DND-41 (cell line): Measurements from ENCODE around the gene TMEM208.

Source experiments
- ATAC-seq: fragments of 200-7000 bp; cut with Tn5 transposase; 3 replicates; pipeline ENCODE4 v1.9.1; 2021; ENCODE audit warnings: low read depth; ENCODE audit not compliant: insufficient read depth
- DNase-seq: peaks from one replicate; pipeline ENCODE4 v3.0.0-alpha.2; 2020
- H2AFZ ChIP-seq: 2 replicates; pipeline ENCODE4 v1.6.0; 2012; ENCODE audit warnings: low read depth, low read length
- H3K27ac ChIP-seq: 2 replicates; pipeline ENCODE4 v1.5.1; 2012; ENCODE audit warnings: low read length, inconsistent platforms
- H3K27me3 ChIP-seq: fragments of 200-600 bp; sonication (generic); 2 replicates; pipeline ENCODE4 v1.6.0; 2012; ENCODE audit warnings: low read length, mild to moderate bottlenecking, inconsistent platforms; ENCODE audit not compliant: insufficient read depth, poor library complexity
- H3K36me3 ChIP-seq: 2 replicates; pipeline ENCODE4 v1.5.1; 2012; ENCODE audit warnings: low read length, inconsistent platforms; ENCODE audit not compliant: insufficient read depth
- H3K4me1 ChIP-seq: 2 replicates; pipeline ENCODE4 v1.5.1; 2012; ENCODE audit warnings: mild to moderate bottlenecking, low read length; ENCODE audit not compliant: insufficient read depth
- H3K4me2 ChIP-seq: 2 replicates; pipeline ENCODE4 v1.6.0; 2012; ENCODE audit warnings: mild to moderate bottlenecking, moderate library complexity, low read length, inconsistent platforms; ENCODE audit not compliant: insufficient read depth
- H3K4me3 ChIP-seq, 2 experiments: fragments of 200-600 bp in 1 of 2; shearing (Covaris generic) in 1 of 2; 2 replicates each; pipeline ENCODE4 v1.5.1; 2012 to 2016; ENCODE audit warnings: inconsistent platforms in 2 of 2, low read length in 2 of 2, mild to moderate bottlenecking in 2 of 2, low read depth in 1 of 2, moderate library complexity in 1 of 2
- H3K79me2 ChIP-seq: 2 replicates; pipeline ENCODE4 v1.6.0; 2012; ENCODE audit warnings: low read length, inconsistent platforms; ENCODE audit not compliant: insufficient read depth
- H3K9ac ChIP-seq: 2 replicates; pipeline ENCODE4 v1.6.0; 2012; ENCODE audit warnings: low read depth, mild to moderate bottlenecking, inconsistent platforms, low read length, moderate library complexity
- H3K9me3 ChIP-seq: 2 replicates; pipeline ENCODE4 v1.5.1; 2012; ENCODE audit warnings: low read length, moderate library complexity, mild to moderate bottlenecking, inconsistent platforms; ENCODE audit not compliant: insufficient read depth, severe bottlenecking
- H4K20me1 ChIP-seq: 2 replicates; pipeline ENCODE4 v1.6.0; 2012; ENCODE audit warnings: low read length; ENCODE audit not compliant: insufficient read depth
- EZH2 ChIP-seq: IDR thresholded peaks from 3 replicates; pipeline ENCODE4 v1.6.1; 2012; ENCODE audit warnings: borderline replicate concordance, low read depth, mild to moderate bottlenecking, moderate library complexity, low read length, inconsistent platforms; ENCODE audit not compliant: severe bottlenecking
- TF ChIP-seq, protein P1 (sequence below): IDR thresholded peaks from 2 replicates; pipeline ENCODE4 v1.5.1; 2012; ENCODE audit warnings: borderline replicate concordance, low read length, moderate library complexity, mild to moderate bottlenecking; ENCODE audit not compliant: poor library complexity, severe bottlenecking; ENCODE audit errors: extremely low read depth

Gene TMEM208

DNA sequence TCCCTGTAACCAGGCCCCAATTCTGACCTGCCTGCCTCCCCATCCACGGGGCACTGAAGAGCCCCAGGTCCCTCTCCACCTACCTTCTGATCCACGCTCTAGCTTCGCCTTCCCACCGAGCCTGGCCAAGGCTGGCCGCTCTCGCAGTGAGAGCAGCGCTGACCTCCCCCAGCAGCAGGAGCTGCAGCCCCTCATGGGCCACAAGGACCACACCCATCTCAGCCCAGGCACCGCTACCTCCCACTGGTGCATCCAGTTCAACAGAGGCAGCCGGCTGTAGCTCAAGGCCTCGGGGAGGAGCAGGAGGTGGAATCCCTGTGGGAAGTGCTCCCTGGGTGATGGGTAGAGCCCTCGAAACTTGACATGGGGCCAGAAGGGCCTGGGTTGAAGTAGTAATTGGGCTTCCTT, 44.0 kb downstream of the TMEM208 start:
- no peak overlapping the region for H2AFZ ChIP-seq
- H3K4me2 ChIP-seq, result no peak overlapping the region
- ATAC-seq, result no peak
- H3K9ac ChIP-seq, result no peak overlapping the region
- H4K20me1 ChIP-seq, result no peaks in the 10 kb centered on the region
- no peaks in the 10 kb centered on the region for H3K9me3 ChIP-seq
- no peak overlapping the region for H3K27ac ChIP-seq
- TF ChIP-seq EZH2, result no peak
- no peaks in the 10 kb centered on the region for H3K4me1 ChIP-seq
- no peak overlapping the region for H3K4me3 ChIP-seq
- no peaks in the 10 kb centered on the region for H3K36me3 ChIP-seq
- no peak for DNase-seq
- H3K27me3 ChIP-seq, result peaks cover 3% of the 10 kb centered on the region
- H3K79me2 ChIP-seq, result no peaks in the 10 kb centered on the region

DNA sequence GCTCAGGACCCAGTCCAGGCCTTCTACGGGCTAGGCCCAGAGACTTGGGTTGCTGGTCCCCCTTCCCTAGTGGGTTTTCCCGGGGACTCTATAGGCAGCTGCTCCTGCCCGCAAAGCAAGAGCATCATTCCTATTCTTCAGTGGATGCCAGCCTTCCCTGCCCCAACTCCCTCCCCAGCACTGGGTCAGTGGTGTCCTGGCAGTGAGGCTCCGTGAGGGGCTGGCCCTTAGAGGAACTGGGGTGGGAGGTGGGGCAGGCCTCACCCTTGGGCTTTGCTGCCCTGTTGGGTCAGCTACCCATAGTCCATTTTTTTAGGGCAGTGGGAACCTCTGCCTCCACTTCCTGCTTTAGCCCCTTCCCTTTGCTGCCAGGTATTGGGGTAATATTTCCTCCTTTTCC, 44.5 kb downstream of the TMEM208 start:
- H3K27me3 ChIP-seq, result no peaks in the 10 kb centered on the region
- no peak overlapping the region for H3K4me2 ChIP-seq
- no peaks in the 10 kb centered on the region for H3K9me3 ChIP-seq
- no peak overlapping the region for H2AFZ ChIP-seq
- TF ChIP-seq, protein P1, sequence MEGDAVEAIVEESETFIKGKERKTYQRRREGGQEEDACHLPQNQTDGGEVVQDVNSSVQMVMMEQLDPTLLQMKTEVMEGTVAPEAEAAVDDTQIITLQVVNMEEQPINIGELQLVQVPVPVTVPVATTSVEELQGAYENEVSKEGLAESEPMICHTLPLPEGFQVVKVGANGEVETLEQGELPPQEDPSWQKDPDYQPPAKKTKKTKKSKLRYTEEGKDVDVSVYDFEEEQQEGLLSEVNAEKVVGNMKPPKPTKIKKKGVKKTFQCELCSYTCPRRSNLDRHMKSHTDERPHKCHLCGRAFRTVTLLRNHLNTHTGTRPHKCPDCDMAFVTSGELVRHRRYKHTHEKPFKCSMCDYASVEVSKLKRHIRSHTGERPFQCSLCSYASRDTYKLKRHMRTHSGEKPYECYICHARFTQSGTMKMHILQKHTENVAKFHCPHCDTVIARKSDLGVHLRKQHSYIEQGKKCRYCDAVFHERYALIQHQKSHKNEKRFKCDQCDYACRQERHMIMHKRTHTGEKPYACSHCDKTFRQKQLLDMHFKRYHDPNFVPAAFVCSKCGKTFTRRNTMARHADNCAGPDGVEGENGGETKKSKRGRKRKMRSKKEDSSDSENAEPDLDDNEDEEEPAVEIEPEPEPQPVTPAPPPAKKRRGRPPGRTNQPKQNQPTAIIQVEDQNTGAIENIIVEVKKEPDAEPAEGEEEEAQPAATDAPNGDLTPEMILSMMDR, result no peak
- no peak for TF ChIP-seq EZH2
- DNase-seq (no peak), ATAC-seq (no peak)
- no peaks in the 10 kb centered on the region for H3K79me2 ChIP-seq
- H3K9ac ChIP-seq, result no peak overlapping the region
- H3K36me3 ChIP-seq, result no peaks in the 10 kb centered on the region
- H4K20me1 ChIP-seq, result no peaks in the 10 kb centered on the region
- no peak overlapping the region for H3K4me3 ChIP-seq
- H3K4me1 ChIP-seq, result no peaks in the 10 kb centered on the region
- H3K27ac ChIP-seq, result no peak overlapping the region

DNA sequence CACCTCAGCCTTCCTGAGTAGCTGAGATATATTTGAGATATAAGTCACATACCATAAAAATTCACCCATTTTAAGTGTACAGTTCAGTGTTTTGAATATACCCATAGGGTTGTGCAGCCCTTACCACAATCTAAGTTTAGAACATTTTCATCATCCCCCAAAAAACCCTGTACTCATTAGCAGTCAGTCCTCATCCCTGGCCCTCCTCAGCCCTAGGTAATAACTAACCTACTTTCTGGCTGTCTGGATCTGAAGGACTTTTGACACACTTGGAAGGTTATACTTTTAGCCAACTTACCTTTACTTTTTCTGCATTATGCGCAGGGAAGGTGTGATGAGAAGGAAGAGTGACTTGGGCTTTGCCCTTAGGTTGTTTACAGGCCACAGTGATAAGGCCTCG, 48.4 kb downstream of the TMEM208 start:
- H3K27me3 ChIP-seq, result no peaks in the 10 kb centered on the region
- no peak for TF ChIP-seq EZH2
- TF ChIP-seq, protein P1, result no peak
- no peak overlapping the region for H3K4me3 ChIP-seq
- H3K9me3 ChIP-seq, result no peaks in the 10 kb centered on the region
- no peaks in the 10 kb centered on the region for H3K36me3 ChIP-seq
- no peak overlapping the region for H2AFZ ChIP-seq
- H3K4me2 ChIP-seq, result no peak overlapping the region
- no peak overlapping the region for H3K27ac ChIP-seq
- DNase-seq (no peak), ATAC-seq (no peak)
- no peak overlapping the region for H3K9ac ChIP-seq
- H3K4me1 ChIP-seq, result no peaks in the 10 kb centered on the region
- H3K79me2 ChIP-seq, result no peaks in the 10 kb centered on the region
- no peaks in the 10 kb centered on the region for H4K20me1 ChIP-seq

DNA sequence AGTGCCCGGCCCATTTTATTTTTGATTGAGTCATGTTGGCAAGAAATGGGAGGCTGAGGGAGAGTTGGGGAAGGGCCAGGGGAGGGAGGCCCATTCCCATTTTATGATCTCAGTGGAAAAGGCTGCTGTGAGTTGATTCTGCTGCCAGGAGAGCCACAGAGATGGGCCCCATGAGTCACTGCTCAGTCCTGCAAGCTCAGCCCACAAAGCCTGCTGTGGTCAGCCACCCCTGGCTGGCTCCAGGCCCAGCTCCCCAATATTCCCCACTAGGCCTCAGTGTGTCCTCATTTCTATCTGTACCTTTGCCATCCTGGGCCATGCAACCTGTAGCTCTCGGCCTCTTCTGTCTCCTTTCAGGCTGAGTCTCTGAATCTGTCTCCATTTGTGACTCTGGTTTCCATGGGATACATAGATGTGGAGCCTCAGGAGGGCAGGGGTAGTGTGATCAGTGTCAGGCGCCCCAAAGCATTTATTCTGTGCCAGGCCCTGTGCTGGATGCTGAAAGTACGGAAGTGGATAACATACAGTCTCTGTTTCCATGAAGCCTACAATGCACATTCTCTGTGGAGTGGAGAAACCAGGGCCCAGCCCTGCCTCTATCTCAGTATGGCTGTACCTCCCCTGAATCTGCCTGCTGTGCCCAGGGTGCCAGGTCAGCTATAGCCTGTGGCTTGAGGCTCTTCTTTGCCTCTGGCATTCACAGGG, 50.5 kb downstream of the TMEM208 start:
- no peaks in the 10 kb centered on the region for H3K27me3 ChIP-seq
- DNase-seq (no peak), ATAC-seq (no peak)
- no peak overlapping the region for H3K4me2 ChIP-seq
- H3K4me1 ChIP-seq, result no peaks in the 10 kb centered on the region
- H3K9ac ChIP-seq, result no peak overlapping the region
- H3K79me2 ChIP-seq, result no peaks in the 10 kb centered on the region
- H3K36me3 ChIP-seq, result no peaks in the 10 kb centered on the region
- no peaks in the 10 kb centered on the region for H4K20me1 ChIP-seq
- H3K27ac ChIP-seq, result no peak overlapping the region
- TF ChIP-seq, protein P1, result no peak
- TF ChIP-seq EZH2, result no peak
- H3K4me3 ChIP-seq, result no peak overlapping the region
- no peaks in the 10 kb centered on the region for H3K9me3 ChIP-seq
- no peak overlapping the region for H2AFZ ChIP-seq
